MM.1S (cell line): Measurements from ENCODE around the gene FAM111B.

ENCODE experiments used
- CTCF ChIP-seq: fragments of 300-600 bp; sonication (generic); IDR thresholded peaks from 2 replicates; pipeline ENCODE4 v1.5.1; 2016; ENCODE audit warnings: antibody characterized with exemption, low read length, mixed read lengths
- EZH2 ChIP-seq: fragments of 300-600 bp; sonication (generic); optimal IDR thresholded peaks from 2 replicates; pipeline ENCODE3; 2017; ENCODE audit warnings: low read depth, mild to moderate bottlenecking, antibody characterized with exemption, low read length, mixed read lengths
- EZH2phosphoT487 ChIP-seq: fragments of 300-600 bp; sonication (generic); IDR thresholded peaks from 2 replicates; pipeline ENCODE4 v1.6.1; 2018; ENCODE audit warnings: antibody characterized with exemption, low read length

- TF ChIP-seq CTCF, result no peak
- no peak for TF ChIP-seq EZH2phosphoT487
- TF ChIP-seq EZH2, result no peak
Measured at GRCh38 chr11:59175091-59175501, 68.1 kb downstream of the FAM111B start.
